Dendritic cell treated with granulocyte-macrophage colony-stimulating factor and Interleukin-4, amounts not matched to agents 40 ng/mL and 50 ng/mL, for 4 days (primary cell): ENCODE data around the gene GAS7.
A peak's percentile ranks its signal among the peaks of the same experiment; 100 is the strongest.

Experiments used
- H3K27ac Mint-ChIP-seq: one replicate; pipeline ENCODE4 v1.8.0; 2022; ENCODE audit warnings: mild to moderate bottlenecking, mixed read lengths
- H3K27me3 Mint-ChIP-seq: one replicate; pipeline ENCODE4 v1.8.0; 2022; ENCODE audit warnings: mild to moderate bottlenecking, mixed read lengths
- H3K36me3 Mint-ChIP-seq: one replicate; pipeline ENCODE4 v1.8.0; 2022; ENCODE audit warnings: low read depth, mixed read lengths
- H3K4me1 Mint-ChIP-seq: one replicate; pipeline ENCODE4 v1.8.0; 2022; ENCODE audit warnings: low read depth, mixed read lengths
- H3K4me3 Mint-ChIP-seq: one replicate; pipeline ENCODE4 v1.8.0; 2022; ENCODE audit warnings: mild to moderate bottlenecking, moderate library complexity, mixed read lengths
- H3K9me3 Mint-ChIP-seq: one replicate; pipeline ENCODE4 v1.8.0; 2022; ENCODE audit warnings: mixed read lengths
- intact Hi-C: fragments of 100-400 bp; cut with micrococcal nuclease; formaldehyde crosslinking; loops from one replicate; pipeline ENCODE4 v1.15.0; 2022

The GAS7 gene

DNA sequence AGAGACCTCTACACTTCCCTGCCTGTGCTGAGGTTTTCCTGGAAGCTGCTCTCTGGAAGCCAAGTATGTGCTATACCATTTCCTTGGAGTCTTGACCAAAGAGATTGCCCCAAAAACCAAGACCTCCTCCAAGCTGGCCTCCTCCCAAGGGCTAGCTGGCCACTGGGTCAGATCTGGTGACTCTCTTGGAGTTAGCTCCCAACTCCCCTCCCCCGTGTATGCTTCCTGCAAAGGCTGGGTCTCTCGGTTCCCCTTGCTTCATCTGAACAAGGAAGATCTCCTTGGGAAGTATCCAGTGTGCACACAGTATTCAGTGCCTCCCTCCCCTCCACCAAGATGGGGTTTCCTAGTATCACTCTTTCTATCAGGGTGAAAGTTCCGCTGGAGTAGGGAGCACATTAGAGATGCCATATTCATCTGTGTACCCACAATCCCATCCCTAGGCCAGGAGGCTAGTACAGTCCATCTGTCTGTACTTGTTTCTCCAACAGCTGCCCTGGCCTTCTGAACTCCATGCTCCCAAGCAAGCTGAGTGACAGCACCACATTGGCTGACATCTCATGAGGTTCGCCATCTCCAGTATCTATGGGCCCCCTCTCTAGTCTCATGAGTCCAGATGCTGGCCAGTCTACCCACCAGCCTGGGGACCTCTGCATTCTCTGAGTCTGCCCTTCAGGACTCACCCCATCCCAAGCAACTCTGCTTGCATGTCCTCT, 3.2 kb downstream of the GAS7 start:
- intact Hi-C loops, result loop anchor here (1.0 kb wide), 1 partner anchor 77 kb away; no protein-coding TSS in a partner anchor
- peak overlapping the region; percentile 86 for H3K27ac Mint-ChIP-seq
- H3K27me3 Mint-ChIP-seq, result peaks cover 3% of the 10 kb centered on the region
- H3K36me3 Mint-ChIP-seq, result peaks cover 54% of the 10 kb centered on the region
- H3K4me3 Mint-ChIP-seq, result peak overlapping the region; percentile 45
- H3K9me3 Mint-ChIP-seq, result peaks cover 21% of the 10 kb centered on the region
- H3K4me1 Mint-ChIP-seq, result peaks cover 50% of the 10 kb centered on the region

- intact Hi-C loops, result no loop called here
- Mint-ChIP-seq H3K27me3 (no peaks in the 10 kb centered on the region), H3K4me3 (no peak overlapping the region), H3K36me3 (peaks cover 54% of the 10 kb centered on the region), H3K9me3 (peaks cover 21% of the 10 kb centered on the region), H3K4me1 (peaks cover 54% of the 10 kb centered on the region), H3K27ac (no peak overlapping the region)
Measured at GRCh38 chr17:10193632-10194031, 4.8 kb downstream of the GAS7 start.

DNA sequence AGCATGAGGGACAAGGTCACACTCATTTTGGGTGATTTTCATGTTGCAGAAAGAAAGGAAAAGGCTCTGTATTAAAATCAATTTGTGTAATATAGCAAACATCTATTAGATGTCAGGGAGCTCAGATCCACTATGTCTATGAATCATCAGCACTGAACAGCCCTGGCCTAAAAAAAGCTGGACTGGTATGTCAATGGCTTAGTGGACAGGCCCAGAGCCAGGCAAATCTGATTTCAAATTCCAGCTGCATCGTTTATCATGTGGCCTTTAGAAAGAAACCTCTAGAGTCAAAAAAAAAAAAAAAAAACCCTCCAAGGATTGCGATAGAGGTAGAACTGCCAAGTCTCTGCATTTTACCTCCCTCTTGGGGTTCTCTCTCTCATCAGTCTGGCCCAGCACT, 5.4 kb downstream of the GAS7 start:
- Mint-ChIP-seq H3K27me3 (no peaks in the 10 kb centered on the region), H3K36me3 (peaks cover 49% of the 10 kb centered on the region), H3K27ac (no peak overlapping the region)

GRCh38 chr17:10192461-10192860, 5.9 kb downstream of the GAS7 start:
- Mint-ChIP-seq H3K4me1 (peaks cover 56% of the 10 kb centered on the region), H3K27me3 (no peaks in the 10 kb centered on the region), H3K4me3 (no peak overlapping the region), H3K27ac (no peak overlapping the region), H3K36me3 (peaks cover 44% of the 10 kb centered on the region), H3K9me3 (peaks cover 21% of the 10 kb centered on the region)
- intact Hi-C loops, result no loop called here

More for the DNA sequence above, 5.4 kb downstream of the GAS7 start:
- intact Hi-C loops, result no loop called here
- Mint-ChIP-seq H3K9me3 (peaks cover 21% of the 10 kb centered on the region), H3K4me1 (peaks cover 54% of the 10 kb centered on the region), H3K4me3 (no peak overlapping the region)

GRCh38 chr17:10187456-10187855, 10.9 kb downstream of the GAS7 start:
- no peaks in the 10 kb centered on the region for H3K27me3 Mint-ChIP-seq
- no peak overlapping the region for H3K4me3 Mint-ChIP-seq
- no peak overlapping the region for H3K27ac Mint-ChIP-seq
- H3K9me3 Mint-ChIP-seq, result no peaks in the 10 kb centered on the region
- H3K36me3 Mint-ChIP-seq, result peaks cover 11% of the 10 kb centered on the region
- intact Hi-C loops, result no loop called here
- H3K4me1 Mint-ChIP-seq, result peaks cover 59% of the 10 kb centered on the region

GRCh38 chr17:10186771-10187410, 11.5 kb downstream of the GAS7 start:
- peaks cover 9% of the 10 kb centered on the region for H3K36me3 Mint-ChIP-seq
- intact Hi-C loops, result no loop called here
- no peaks in the 10 kb centered on the region for H3K9me3 Mint-ChIP-seq
- H3K27me3 Mint-ChIP-seq, result no peaks in the 10 kb centered on the region
- no peak overlapping the region for H3K4me3 Mint-ChIP-seq
- peaks cover 60% of the 10 kb centered on the region for H3K4me1 Mint-ChIP-seq
- H3K27ac Mint-ChIP-seq, result no peak overlapping the region

DNA sequence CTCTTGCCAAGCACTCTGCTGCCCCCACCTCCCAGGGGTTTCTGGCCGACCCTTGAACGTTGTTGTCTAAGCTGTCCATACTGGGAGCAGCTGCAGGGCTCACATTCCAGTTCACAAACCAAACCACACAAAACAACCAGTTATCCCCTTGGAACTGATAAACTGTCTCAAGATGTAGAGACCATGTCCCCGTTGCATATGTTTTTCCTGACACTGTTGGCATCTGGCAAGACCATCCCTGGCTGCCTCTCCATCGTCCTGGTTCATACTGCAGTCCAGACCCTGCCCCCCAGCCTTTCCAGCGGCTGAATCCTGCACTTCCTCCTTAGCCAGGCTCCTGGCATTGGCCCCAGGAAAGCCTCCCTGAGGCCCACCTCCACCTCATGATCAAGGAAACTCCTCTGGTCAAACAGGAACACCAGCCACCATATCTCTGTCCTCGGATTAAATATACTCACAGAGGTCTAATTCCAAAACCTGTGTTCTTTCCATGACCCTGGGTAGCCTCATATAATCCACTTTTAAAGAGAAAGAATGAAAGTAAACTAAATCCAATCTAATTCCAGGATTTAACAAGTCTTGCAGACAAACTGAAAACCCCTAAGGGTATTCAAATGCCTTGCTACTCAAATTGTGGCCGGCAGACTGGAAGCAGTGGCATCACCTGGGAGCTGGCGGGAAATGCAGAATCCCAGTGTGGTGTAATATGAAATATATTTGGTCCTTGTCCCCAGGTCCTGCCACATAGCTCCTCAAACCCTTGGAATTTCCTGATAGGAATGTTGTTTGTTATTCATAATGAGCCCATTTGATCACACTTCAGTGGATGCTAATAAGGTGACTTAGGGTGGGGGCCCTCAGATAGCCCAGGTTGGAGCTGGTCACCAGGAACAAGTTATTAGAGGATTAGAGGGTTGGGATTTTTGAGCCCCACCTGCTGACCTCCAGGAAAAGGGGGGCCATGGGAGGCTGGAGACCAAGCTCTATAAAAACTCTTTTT, 14.2 kb downstream of the GAS7 start:
- no peak overlapping the region for H3K4me3 Mint-ChIP-seq
- peaks cover 70% of the 10 kb centered on the region for H3K4me1 Mint-ChIP-seq
- H3K27me3 Mint-ChIP-seq, result no peaks in the 10 kb centered on the region
- H3K9me3 Mint-ChIP-seq, result no peaks in the 10 kb centered on the region
- peak overlapping the region; percentile 40 for H3K27ac Mint-ChIP-seq
- H3K36me3 Mint-ChIP-seq, result no peaks in the 10 kb centered on the region
- intact Hi-C loops, result no loop called here

GRCh38 chr17:10182785-10183184, 15.6 kb downstream of the GAS7 start:
- Mint-ChIP-seq H3K9me3 (no peaks in the 10 kb centered on the region), H3K27me3 (no peaks in the 10 kb centered on the region), H3K4me3 (no peak overlapping the region), H3K4me1 (peaks cover 81% of the 10 kb centered on the region), H3K27ac (peak overlapping the region; percentile 1), H3K36me3 (no peaks in the 10 kb centered on the region)
- intact Hi-C loops, result no loop called here

GRCh38 chr17:10178506-10178991, 19.9 kb downstream of the GAS7 start:
- H3K36me3 Mint-ChIP-seq, result peaks cover 12% of the 10 kb centered on the region
- intact Hi-C loops, result no loop called here

GRCh38 chr17:10177913-10178505, 20.4 kb downstream of the GAS7 start:
- no peaks in the 10 kb centered on the region for H3K27me3 Mint-ChIP-seq
- intact Hi-C loops, result no loop called here
- no peaks in the 10 kb centered on the region for H3K9me3 Mint-ChIP-seq
- H3K4me3 Mint-ChIP-seq, result peak overlapping the region; percentile 13
- H3K27ac Mint-ChIP-seq, result peak overlapping the region; percentile 86
- peaks cover 89% of the 10 kb centered on the region for H3K4me1 Mint-ChIP-seq
- H3K36me3 Mint-ChIP-seq, result peaks cover 12% of the 10 kb centered on the region

More at GRCh38 chr17:10178506-10178991, 19.9 kb downstream of the GAS7 start:
- Mint-ChIP-seq H3K4me3 (peak overlapping the region; percentile 27), H3K27ac (peak overlapping the region; percentile 86), H3K4me1 (peaks cover 88% of the 10 kb centered on the region), H3K9me3 (no peaks in the 10 kb centered on the region), H3K27me3 (no peaks in the 10 kb centered on the region)

- H3K4me1 Mint-ChIP-seq, result peaks cover 89% of the 10 kb centered on the region
- intact Hi-C loops, result no loop called here
- peak overlapping the region; percentile 86 for H3K27ac Mint-ChIP-seq
- H3K36me3 Mint-ChIP-seq, result peaks cover 12% of the 10 kb centered on the region
- H3K9me3 Mint-ChIP-seq, result no peaks in the 10 kb centered on the region
- H3K4me3 Mint-ChIP-seq, result no peak overlapping the region
- H3K27me3 Mint-ChIP-seq, result no peaks in the 10 kb centered on the region
Measured at GRCh38 chr17:10177131-10177912, 21.1 kb downstream of the GAS7 start.

GRCh38 chr17:10173913-10174312, 24.5 kb downstream of the GAS7 start:
- Mint-ChIP-seq H3K4me3 (no peak overlapping the region), H3K27me3 (no peaks in the 10 kb centered on the region), H3K36me3 (peaks cover 12% of the 10 kb centered on the region), H3K4me1 (peaks cover 90% of the 10 kb centered on the region), H3K27ac (peak overlapping the region; percentile 86), H3K9me3 (no peaks in the 10 kb centered on the region)
- intact Hi-C loops, result loop anchor here (2.0 kb wide), 1 partner anchor 17 kb away; no protein-coding TSS in a partner anchor

GRCh38 chr17:10172778-10173177, 25.6 kb downstream of the GAS7 start:
- Mint-ChIP-seq H3K4me3 (peak overlapping the region; percentile 61), H3K9me3 (no peaks in the 10 kb centered on the region), H3K36me3 (peaks cover 12% of the 10 kb centered on the region), H3K4me1 (peaks cover 87% of the 10 kb centered on the region), H3K27ac (peak overlapping the region; percentile 86), H3K27me3 (no peaks in the 10 kb centered on the region)
- intact Hi-C loops, result loop anchor here (2.0 kb wide), 1 partner anchor 16 kb away; no protein-coding TSS in a partner anchor
